Activated CD4-positive, alpha-beta T cell treated with anti-CD3 and anti-CD28 coated beads for 48 hours (primary cell): ENCODE measurements around the gene TMED7.

ENCODE experiments used
- DNase-seq: peaks from one replicate; pipeline ENCODE4 v3.0.0-alpha.2; 2020

TMED7 gene

GRCh38 chr5:115579216-115579615, 46.6 kb downstream of the TMED7 start:
- no peak for DNase-seq

GRCh38 chr5:115578657-115579056, 47.2 kb downstream of the TMED7 start:
- no peak for DNase-seq

- DNase-seq = no peak
Measured at GRCh38 chr5:115577741-115578140, 48.1 kb downstream of the TMED7 start.

- no peak for DNase-seq
Measured at GRCh38 chr5:115577329-115577728, 48.5 kb downstream of the TMED7 start.

GRCh38 chr5:115575167-115576070, 50.4 kb downstream of the TMED7 start:
- no peak for DNase-seq

GRCh38 chr5:115573133-115573532, 52.7 kb downstream of the TMED7 start:
- DNase-seq = no peak

GRCh38 chr5:115571441-115571878, 54.4 kb downstream of the TMED7 start:
- DNase-seq = no peak

- DNase-seq = no peak
Measured at GRCh38 chr5:115568668-115569067, 57.2 kb downstream of the TMED7 start.

- no peak for DNase-seq
Measured at GRCh38 chr5:115565233-115565632, 60.6 kb downstream of the TMED7 start.
